Measurements from ENCODE around the gene KLHL25.

KLHL25 gene

DNA sequence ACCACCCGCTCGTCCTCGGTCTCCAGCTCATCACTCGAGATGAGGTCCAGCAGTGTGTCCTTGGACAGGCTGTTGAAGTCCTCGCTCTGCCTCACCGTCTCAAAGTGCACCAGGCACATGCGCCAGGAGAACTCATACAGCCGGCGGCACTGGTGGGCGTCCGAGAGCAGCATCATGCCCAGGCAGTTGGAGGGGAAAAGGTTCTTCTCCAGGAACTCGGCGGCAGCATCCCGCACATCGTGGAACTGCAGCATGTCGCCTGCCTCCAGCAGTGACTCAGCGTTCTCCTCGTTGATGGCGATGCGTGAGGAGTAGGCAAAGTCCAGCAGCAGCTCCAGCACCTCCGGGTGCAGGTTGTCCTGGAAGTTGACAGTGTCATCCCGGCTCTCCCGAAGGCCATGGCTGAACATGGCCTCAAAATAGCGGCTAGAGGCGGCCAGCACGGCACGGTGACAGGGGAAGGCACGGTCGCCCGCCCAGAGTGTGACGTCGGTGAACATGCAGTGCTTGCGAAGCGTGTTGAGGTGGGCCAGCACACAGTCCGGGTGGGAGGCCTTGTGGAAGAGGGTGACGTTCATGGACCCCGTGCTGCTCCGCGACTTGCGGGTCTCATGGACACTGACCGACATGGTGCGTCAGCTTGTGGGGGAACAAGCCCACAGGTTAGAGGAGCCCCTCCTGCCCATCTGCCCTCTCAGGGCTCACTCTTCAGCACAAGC is 25.4 kb downstream of the KLHL25 start:
- Histone ChIP-seq H3K4me2 (ENCODE audit: low read length) (no peak overlapping the region), H2AFZ (no peak overlapping the region), H3K9ac (no peak overlapping the region), H3K79me2 (peaks cover 2% of the 10 kb centered on the region), H3K27ac (no peak overlapping the region), H3K4me3 (ENCODE audit: low read depth, low read length) (no peak overlapping the region), H3K36me3 (ENCODE audit: control insufficient read depth, insufficient read depth, low read length) (no peaks in the 10 kb centered on the region), H3K27me3 (ENCODE audit: control insufficient read depth, insufficient read depth, low read length) (no peaks in the 10 kb centered on the region), H3K9me3 (ENCODE audit: control insufficient read depth, low read length) (no peaks in the 10 kb centered on the region), H3K4me1 (no peaks in the 10 kb centered on the region)
- TF ChIP-seq, protein P1, sequence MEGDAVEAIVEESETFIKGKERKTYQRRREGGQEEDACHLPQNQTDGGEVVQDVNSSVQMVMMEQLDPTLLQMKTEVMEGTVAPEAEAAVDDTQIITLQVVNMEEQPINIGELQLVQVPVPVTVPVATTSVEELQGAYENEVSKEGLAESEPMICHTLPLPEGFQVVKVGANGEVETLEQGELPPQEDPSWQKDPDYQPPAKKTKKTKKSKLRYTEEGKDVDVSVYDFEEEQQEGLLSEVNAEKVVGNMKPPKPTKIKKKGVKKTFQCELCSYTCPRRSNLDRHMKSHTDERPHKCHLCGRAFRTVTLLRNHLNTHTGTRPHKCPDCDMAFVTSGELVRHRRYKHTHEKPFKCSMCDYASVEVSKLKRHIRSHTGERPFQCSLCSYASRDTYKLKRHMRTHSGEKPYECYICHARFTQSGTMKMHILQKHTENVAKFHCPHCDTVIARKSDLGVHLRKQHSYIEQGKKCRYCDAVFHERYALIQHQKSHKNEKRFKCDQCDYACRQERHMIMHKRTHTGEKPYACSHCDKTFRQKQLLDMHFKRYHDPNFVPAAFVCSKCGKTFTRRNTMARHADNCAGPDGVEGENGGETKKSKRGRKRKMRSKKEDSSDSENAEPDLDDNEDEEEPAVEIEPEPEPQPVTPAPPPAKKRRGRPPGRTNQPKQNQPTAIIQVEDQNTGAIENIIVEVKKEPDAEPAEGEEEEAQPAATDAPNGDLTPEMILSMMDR (IDR thresholded peaks at IDR 0.05), result no peak

DNA sequence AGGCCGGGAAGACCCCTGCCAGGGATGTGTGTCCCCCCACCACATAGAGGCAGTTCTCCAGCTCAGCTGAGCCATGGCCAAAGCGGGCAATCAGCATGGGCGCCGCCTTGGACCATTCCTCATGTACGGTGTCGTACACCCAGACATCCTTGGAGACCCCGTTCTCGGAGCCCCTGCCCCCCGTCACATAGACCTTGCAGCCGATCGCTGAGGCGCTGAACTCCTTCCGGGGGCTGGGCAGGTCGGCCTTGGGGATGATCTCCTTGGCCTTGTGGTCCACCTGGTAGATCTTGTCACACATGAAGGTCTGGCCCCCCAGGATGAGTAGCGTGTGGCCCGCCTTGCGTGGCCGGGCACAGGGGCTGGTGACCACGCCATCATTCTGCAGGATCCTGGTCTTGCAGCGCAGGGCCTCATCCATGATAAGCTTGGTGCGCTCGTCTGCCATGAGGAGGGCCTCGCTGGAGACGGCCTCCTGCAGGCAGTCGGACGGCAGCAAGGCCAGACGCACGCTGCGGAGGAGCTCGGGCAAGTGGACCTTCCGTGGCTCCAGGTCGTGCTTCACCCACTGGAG is 26.0 kb downstream of the KLHL25 start:
- Histone ChIP-seq H3K27ac (no peak overlapping the region), H3K4me1 (no peaks in the 10 kb centered on the region), H3K36me3 (ENCODE audit: control insufficient read depth, insufficient read depth, low read length) (no peaks in the 10 kb centered on the region), H3K4me3 (ENCODE audit: low read depth, low read length) (no peak overlapping the region), H3K27me3 (ENCODE audit: control insufficient read depth, insufficient read depth, low read length) (no peaks in the 10 kb centered on the region), H3K4me2 (ENCODE audit: low read length) (no peak overlapping the region), H2AFZ (no peak overlapping the region), H3K9ac (no peak overlapping the region), H3K9me3 (ENCODE audit: control insufficient read depth, low read length) (no peaks in the 10 kb centered on the region), H3K79me2 (peaks cover 2% of the 10 kb centered on the region)
- TF ChIP-seq, protein P1 (IDR thresholded peaks at IDR 0.05), result no peak

DNA sequence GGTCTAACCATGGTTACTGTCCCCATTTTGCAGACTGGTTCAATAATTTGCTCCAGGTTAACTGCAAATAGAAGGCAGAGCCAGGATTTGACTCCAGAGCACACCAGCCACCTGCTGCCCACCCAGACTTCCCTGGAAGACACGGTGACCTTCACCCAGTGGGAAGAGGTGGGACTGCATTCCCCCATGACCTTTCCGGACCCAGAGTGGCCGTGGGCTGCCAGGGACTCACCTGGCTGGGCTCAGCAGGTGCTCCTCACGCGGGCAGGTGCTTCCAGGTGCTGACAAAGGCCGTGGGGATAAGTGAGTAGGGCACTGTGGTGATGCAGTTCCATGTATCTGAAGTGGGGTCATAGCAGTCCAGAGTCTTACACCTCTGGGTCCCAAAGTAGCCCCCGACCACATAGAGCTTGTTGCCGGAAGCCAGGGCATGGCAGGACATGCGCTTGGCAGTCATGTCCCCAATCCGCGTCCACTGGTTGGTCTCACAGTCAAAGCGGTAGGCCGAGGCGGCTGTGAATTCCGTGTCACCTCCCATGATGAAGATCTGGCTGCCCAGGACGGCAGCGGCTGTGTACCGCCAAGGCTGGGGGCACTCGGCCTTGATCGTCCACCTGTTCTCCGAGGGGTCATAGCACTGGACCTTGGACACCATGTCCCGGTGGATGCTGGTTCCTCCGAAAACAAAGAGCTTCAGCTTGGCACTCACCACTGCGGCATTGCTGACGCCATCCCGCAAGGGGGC is 26.8 kb downstream of the KLHL25 start:
- TF ChIP-seq, protein P1 (IDR thresholded peaks at IDR 0.05), result no peak
- no peaks in the 10 kb centered on the region for H3K27me3 ChIP-seq (ENCODE audit: control insufficient read depth, insufficient read depth, low read length)
- H3K4me1 ChIP-seq, result no peaks in the 10 kb centered on the region

DNA sequence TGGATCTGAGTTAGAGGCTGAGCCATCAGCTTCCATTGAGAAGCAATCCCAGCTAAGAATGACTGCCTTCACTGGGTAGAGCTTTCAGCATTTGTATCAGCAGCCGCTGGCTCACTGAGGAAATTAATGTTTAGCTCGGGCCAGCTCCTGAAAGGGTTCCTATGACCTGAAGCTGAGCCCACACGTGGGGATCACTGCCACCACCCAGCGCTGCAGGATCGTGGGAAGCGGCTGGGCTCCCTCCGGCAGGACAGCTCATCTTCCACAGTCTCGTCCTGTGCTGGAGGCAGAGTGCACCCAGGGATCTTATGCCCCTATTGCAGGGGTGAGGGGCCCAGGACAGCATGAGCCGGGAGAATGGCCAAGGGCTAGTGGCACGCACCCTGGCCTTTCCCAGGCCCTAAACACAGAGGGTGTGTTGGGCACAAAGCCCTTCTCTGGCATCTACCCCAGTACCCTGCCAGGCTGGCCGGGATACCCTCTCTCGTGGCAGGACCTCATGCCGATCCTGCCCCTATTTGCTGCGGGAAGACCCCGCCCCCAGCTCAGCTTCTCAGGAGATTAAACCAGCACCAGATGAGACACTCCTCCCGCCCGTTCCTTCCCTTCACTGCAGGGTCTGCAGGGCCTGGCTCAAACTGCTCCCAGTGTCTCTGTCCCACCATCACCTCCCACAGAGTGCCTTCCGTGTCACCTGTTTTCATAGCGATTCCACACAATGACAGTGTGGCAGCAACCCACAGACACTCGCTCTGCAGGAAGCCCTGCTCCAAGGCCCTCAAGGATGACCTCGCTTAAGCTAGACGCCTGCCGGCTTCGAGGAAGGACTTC is 28.5 kb downstream of the KLHL25 start:
- Histone ChIP-seq H3K4me2 (ENCODE audit: low read length) (no peak overlapping the region), H3K36me3 (ENCODE audit: control insufficient read depth, insufficient read depth, low read length) (no peaks in the 10 kb centered on the region), H3K4me1 (no peaks in the 10 kb centered on the region), H3K9me3 (ENCODE audit: control insufficient read depth, low read length) (no peaks in the 10 kb centered on the region), H3K9ac (no peak overlapping the region), H2AFZ (no peak overlapping the region), H3K79me2 (no peaks in the 10 kb centered on the region), H3K4me3 (ENCODE audit: low read depth, low read length) (no peak overlapping the region), H3K27ac (no peak overlapping the region), H3K27me3 (ENCODE audit: control insufficient read depth, insufficient read depth, low read length) (no peaks in the 10 kb centered on the region)
- TF ChIP-seq, protein P1 (IDR thresholded peaks at IDR 0.05), result no peak

More for the DNA sequence above, 26.8 kb downstream of the KLHL25 start:
- H3K9me3 ChIP-seq (ENCODE audit: control insufficient read depth, low read length), result no peaks in the 10 kb centered on the region
- peaks cover 2% of the 10 kb centered on the region for H3K79me2 ChIP-seq
- H2AFZ ChIP-seq, result no peak overlapping the region
- no peaks in the 10 kb centered on the region for H3K36me3 ChIP-seq (ENCODE audit: control insufficient read depth, insufficient read depth, low read length)
- no peak overlapping the region for H3K9ac ChIP-seq
- no peak overlapping the region for H3K4me3 ChIP-seq (ENCODE audit: low read depth, low read length)
- no peak overlapping the region for H3K4me2 ChIP-seq (ENCODE audit: low read length)
- no peak overlapping the region for H3K27ac ChIP-seq
